HepG2 (cell line): ENCODE data around the gene PC. TPM values are rescaled to one million over a fixed set of nuclear protein-coding genes. Genes with fewer than 3 reads are reported as not detected.
A peak's percentile ranks its signal among the peaks of the same experiment; 100 is the strongest.

Experiments
- ARID4A ChIP-seq: sonication (generic); formaldehyde crosslinking; IDR thresholded peaks from 2 replicates; pipeline ENCODE4 v1.5.0; 2020; ENCODE audit warnings: mild to moderate bottlenecking, missing genetic modification reagents, borderline replicate concordance
- DRAP1 ChIP-seq: IDR thresholded peaks from 2 replicates; pipeline ENCODE4 v1.6.1; 2016; ENCODE audit warnings: missing genetic modification reagents, missing compliant biosample characterization
- ELF1 ChIP-seq: sonication (generic); formaldehyde crosslinking; IDR thresholded peaks from 2 replicates; pipeline ENCODE4 v1.4.0; 2020; ENCODE audit warnings: missing genetic modification reagents
- FOXP4 ChIP-seq: sonication (generic); formaldehyde crosslinking; IDR thresholded peaks from 2 replicates; pipeline ENCODE4 v1.4.0; 2020; ENCODE audit warnings: missing genetic modification reagents
- HBP1 ChIP-seq: IDR thresholded peaks from 2 replicates; pipeline ENCODE4 v1.6.1; 2016; ENCODE audit warnings: low read depth, control low read depth
- IKZF5 ChIP-seq: IDR thresholded peaks from 2 replicates; pipeline ENCODE4 v1.6.1; 2018; ENCODE audit warnings: missing genetic modification reagents, mild to moderate bottlenecking, missing compliant biosample characterization
- JDP2 ChIP-seq: sonication (generic); formaldehyde crosslinking; IDR thresholded peaks from 2 replicates; pipeline ENCODE4 v1.8.1; 2022; ENCODE audit warnings: missing genetic modification reagents, borderline replicate concordance
- NR2F6 ChIP-seq, 2 experiments: IDR thresholded peaks; 2 replicates each; pipeline ENCODE4 v1.6.1; 2016; ENCODE audit warnings: antibody characterized with exemption in 1 of 2, mild to moderate bottlenecking in 1 of 2
- ZFP36L1 ChIP-seq: sonication (generic); formaldehyde crosslinking; IDR thresholded peaks from 2 replicates; pipeline ENCODE4 v1.8.0; 2022; ENCODE audit warnings: mild to moderate bottlenecking, missing genetic modification reagents, moderate library complexity
- ZNF281 ChIP-seq: sonication (generic); formaldehyde crosslinking; IDR thresholded peaks from 2 replicates; pipeline ENCODE4 v1.4.0; 2020; ENCODE audit warnings: missing genetic modification reagents, borderline replicate concordance
- ZNF441 ChIP-seq: sonication (generic); formaldehyde crosslinking; IDR thresholded peaks from 2 replicates; pipeline ENCODE4 v1.7.0; 2021; ENCODE audit warnings: missing genetic modification reagents, borderline replicate concordance
- ZNF564 ChIP-seq: sonication (generic); formaldehyde crosslinking; IDR thresholded peaks from 2 replicates; pipeline ENCODE4 v1.8.1; 2023; ENCODE audit warnings: mild to moderate bottlenecking, missing genetic modification reagents
- ZNF784 ChIP-seq: sonication (generic); formaldehyde crosslinking; IDR thresholded peaks from 2 replicates; pipeline ENCODE4 v1.5.1; 2020; ENCODE audit warnings: missing genetic modification reagents, mild to moderate bottlenecking, borderline replicate concordance
- ZNF878 ChIP-seq: sonication (generic); formaldehyde crosslinking; IDR thresholded peaks from 2 replicates; pipeline ENCODE4 v1.8.1; 2023; ENCODE audit warnings: mild to moderate bottlenecking, missing genetic modification reagents, moderate library complexity
- polyA plus RNA-seq, 8 experiments: library from polyadenylated mRNA; depleted of rRNA in 3 of 8; stranded (reverse) in 7 of 8; unstranded in 1 of 8; fragments of >200 nt; fragmentation: Illumina TruSeq in 4 of 8; extraction: Trizol in 4 of 8; gene quantifications; 2 replicates each; pipeline versions ENCODE4 v1.2.1 to v1.2.3, GENCODE V29; 2011 to 2016; ENCODE audit warnings: low read depth in 4 of 8, missing spikeins in 1 of 8, mixed read lengths in 1 of 8; ENCODE audit not compliant: insufficient read depth in 1 of 8
- total RNA-seq, 5 experiments: library from RNA; depleted of rRNA; stranded (reverse); fragments of >200 nt; fragmentation: Illumina TruSeq; extraction: Trizol; gene quantifications; 2 replicates each; pipeline ENCODE4 v1.2.3, GENCODE V29; 2016; ENCODE audit warnings: low read depth in 1 of 5

The PC gene
- total and polyA plus RNA-seq, 2 of the 13 experiments (the other 11 are each of a cell fraction or from before 2014, with no cell fraction given): 29.0 to 39.0 TPM

GRCh38 chr11:66906061-66906733 lies 52.0 kb downstream of the PC start (continued):
- TF ChIP-seq ZNF281 (CRISPR knock-in tag) (no peak), ZNF878 (no peak), ZNF441 (CRISPR knock-in tag) (peak; percentile 28; the same call in 1 of the 2 replicates), JDP2 (CRISPR knock-in tag) (no peak), ARID4A (CRISPR knock-in tag) (peak; percentile 68; the same call in 1 of the 2 replicates), DRAP1 (CRISPR knock-in tag) (peak; percentile 72), ZNF784 (CRISPR knock-in tag) (0 out of 2 replicates have a peak, but pooled peaks have one; percentile 9), HBP1 (CRISPR knock-in tag) (peak; percentile 65; the same call in 1 of the 2 replicates), ZNF564 (CRISPR knock-in tag) (peak; percentile 90; the same call in 1 of the 2 replicates), ZFP36L1 (CRISPR knock-in tag) (peak; percentile 78; the same call in 1 of the 2 replicates), FOXP4 (0 out of 2 replicates have a peak, but pooled peaks have one; percentile 46), ELF1 (CRISPR knock-in tag) (peak; percentile 35), NR2F6 (IDR thresholded peaks at IDR 0.05) (no peak), NR2F6 (CRISPR knock-in tag; IDR thresholded peaks at IDR 0.05) (0 out of 2 replicates have a peak, but pooled peaks have one; percentile 45), IKZF5 (CRISPR knock-in tag) (0 out of 2 replicates have a peak, but pooled peaks have one; percentile 16)
